ENCODE measurements around the gene PCYOX1L.

Gene PCYOX1L

DNA sequence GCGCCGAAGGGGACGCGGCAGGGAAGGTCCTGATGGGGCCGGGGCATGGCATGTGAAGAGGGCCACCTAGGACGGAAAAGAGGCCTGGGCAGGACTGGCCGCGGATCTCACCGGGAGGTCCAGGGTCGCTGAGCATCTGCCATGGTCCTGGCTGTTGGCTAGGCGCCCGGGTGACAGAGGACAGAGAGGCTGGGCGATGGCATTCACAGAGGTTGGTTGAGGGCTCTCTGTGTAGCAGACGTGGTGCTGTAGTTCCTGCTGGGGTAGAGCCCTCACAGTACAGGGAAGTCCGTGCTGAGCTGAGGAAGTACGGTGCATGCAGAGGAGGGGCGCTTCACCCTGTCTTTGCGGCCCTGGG, 427 bp downstream of the PCYOX1L start:
- no peak overlapping the region for H4K91ac ChIP-seq (ENCODE audit: low read depth, low read length)
- H3K27me3 ChIP-seq (ENCODE audit: insufficient read depth, low read length): no peaks in the 10 kb centered on the region
- H2AK5ac ChIP-seq (ENCODE audit: low read length): no peak overlapping the region
- no peak overlapping the region for H3K4ac ChIP-seq (ENCODE audit: low read depth, low read length)
- no peak overlapping the region for H3K9ac ChIP-seq (ENCODE audit: low read length)
- no peak overlapping the region for H2BK12ac ChIP-seq (ENCODE audit: low read length)
- no peak overlapping the region for H2BK5ac ChIP-seq (ENCODE audit: low read depth, low read length, poor library complexity)
- no CpG with 5 or more reads among the region's 18 CpGs for WGBS (ENCODE audit: extremely low coverage, insufficient coverage, insufficient read length)
- H3K4me1 ChIP-seq (ENCODE audit: control insufficient read depth in 1 of 2, insufficient read depth in 2 of 2, low read length in 2 of 2): peaks cover 6% of the 10 kb centered on the region in 2 experiments
- peaks cover 5% of the 10 kb centered on the region for H3K79me2 ChIP-seq (ENCODE audit: control insufficient read depth, insufficient read depth, low read length, poor library complexity)
- peaks cover 2% of the 10 kb centered on the region for H3K79me1 ChIP-seq (ENCODE audit: low read length)
- H3K9me3 ChIP-seq (ENCODE audit: insufficient read depth, low read depth, low read length): peaks cover 3% of the 10 kb centered on the region
- H4K12ac ChIP-seq (ENCODE audit: low read depth, low read length): no peak overlapping the region
- H2BK120ac ChIP-seq (ENCODE audit: insufficient read depth, low read length, poor library complexity): no peak overlapping the region
- no peak overlapping the region for H3K23ac ChIP-seq (ENCODE audit: low read length)
- H3K36me3 ChIP-seq (ENCODE audit: control insufficient read depth in 1 of 2, insufficient read depth in 2 of 2, low read length in 2 of 2): peaks cover 2 to 7% of the 10 kb centered on the region in 2 experiments
- DNase-seq: no peak
- H3K14ac ChIP-seq (ENCODE audit: low read length): peak overlapping the region; percentile 67
- peak overlapping the region; percentile 48 for H4K8ac ChIP-seq (ENCODE audit: low read depth, low read length)
- H3K18ac ChIP-seq (ENCODE audit: low read length): peak overlapping the region; percentile 59
- peak overlapping the region; percentile 95 for H3K4me2 ChIP-seq (ENCODE audit: low read length)
- H2AFZ ChIP-seq (ENCODE audit: insufficient read depth, low read length, poor library complexity): peak overlapping the region; percentile 94
- peak overlapping the region; percentile 86 for H3K4me3 ChIP-seq (ENCODE audit: low read depth, low read length)
- H3K27ac ChIP-seq (ENCODE audit: low read depth, low read length): no peak overlapping the region

DNA sequence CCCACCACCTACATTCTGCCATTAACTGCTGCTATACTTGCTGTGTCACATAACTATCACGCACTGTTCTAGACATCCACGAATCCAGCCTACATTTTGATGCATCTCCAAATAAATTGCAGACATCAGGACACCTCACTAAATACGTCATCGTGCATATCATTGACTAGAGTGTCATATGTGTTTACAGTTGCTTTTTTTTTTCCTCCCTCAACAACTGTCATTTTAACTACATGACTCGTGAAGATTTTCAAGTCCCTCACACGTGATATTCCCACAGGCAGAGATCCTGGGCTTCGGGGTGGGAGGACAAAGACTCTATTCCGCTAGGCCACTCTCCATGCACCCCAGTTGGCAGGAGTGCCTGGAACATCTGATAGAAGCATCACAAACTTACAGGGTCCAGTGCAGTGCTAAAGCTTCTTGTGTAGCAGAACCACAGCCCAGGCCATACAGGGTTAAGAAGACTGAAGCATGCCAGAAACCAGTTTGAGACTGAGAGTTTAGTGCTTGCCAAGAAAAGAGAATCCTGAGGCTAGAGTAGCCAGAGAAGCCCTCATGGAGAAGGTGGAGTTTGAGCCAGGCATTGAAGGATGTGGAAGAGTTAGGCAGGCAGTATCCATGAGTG, 1.1 kb downstream of the PCYOX1L start:
- no peak overlapping the region for H2AFZ ChIP-seq (ENCODE audit: insufficient read depth, low read length, poor library complexity)
- DNase-seq: no peak
- H4K12ac ChIP-seq (ENCODE audit: low read depth, low read length): no peak overlapping the region
- peaks cover 3% of the 10 kb centered on the region for H3K9me3 ChIP-seq (ENCODE audit: insufficient read depth, low read depth, low read length)
- no peak overlapping the region for H2BK5ac ChIP-seq (ENCODE audit: low read depth, low read length, poor library complexity)
- H3K79me2 ChIP-seq (ENCODE audit: control insufficient read depth, insufficient read depth, low read length, poor library complexity): peaks cover 5% of the 10 kb centered on the region
- peaks cover 6% of the 10 kb centered on the region in 2 experiments for H3K4me1 ChIP-seq (ENCODE audit: control insufficient read depth in 1 of 2, insufficient read depth in 2 of 2, low read length in 2 of 2)
- peaks cover 2 to 7% of the 10 kb centered on the region in 2 experiments for H3K36me3 ChIP-seq (ENCODE audit: control insufficient read depth in 1 of 2, insufficient read depth in 2 of 2, low read length in 2 of 2)
- H3K27me3 ChIP-seq (ENCODE audit: insufficient read depth, low read length): no peaks in the 10 kb centered on the region
- H3K4ac ChIP-seq (ENCODE audit: low read depth, low read length): no peak overlapping the region
- H3K9ac ChIP-seq (ENCODE audit: low read length): no peak overlapping the region
- H2AK5ac ChIP-seq (ENCODE audit: low read length): no peak overlapping the region
- H4K8ac ChIP-seq (ENCODE audit: low read depth, low read length): no peak overlapping the region
- H3K27ac ChIP-seq (ENCODE audit: low read depth, low read length): no peak overlapping the region
- no peak overlapping the region for H3K4me3 ChIP-seq (ENCODE audit: low read depth, low read length)
- no peak overlapping the region for H2BK120ac ChIP-seq (ENCODE audit: insufficient read depth, low read length, poor library complexity)
- H3K4me2 ChIP-seq (ENCODE audit: low read length): no peak overlapping the region
- no CpG with 5 or more reads among the region's 8 CpGs for WGBS (ENCODE audit: extremely low coverage, insufficient coverage, insufficient read length)
- H3K14ac ChIP-seq (ENCODE audit: low read length): no peak overlapping the region
- no peak overlapping the region for H4K91ac ChIP-seq (ENCODE audit: low read depth, low read length)
- H2BK12ac ChIP-seq (ENCODE audit: low read length): no peak overlapping the region
- peaks cover 2% of the 10 kb centered on the region for H3K79me1 ChIP-seq (ENCODE audit: low read length)
- no peak overlapping the region for H3K18ac ChIP-seq (ENCODE audit: low read length)
- no peak overlapping the region for H3K23ac ChIP-seq (ENCODE audit: low read length)

- no peak overlapping the region for H3K27ac ChIP-seq (ENCODE audit: low read depth, low read length)
- no peaks in the 10 kb centered on the region for H3K27me3 ChIP-seq (ENCODE audit: insufficient read depth, low read length)
- H3K4me3 ChIP-seq (ENCODE audit: low read depth, low read length): no peak overlapping the region
- H4K91ac ChIP-seq (ENCODE audit: low read depth, low read length): no peak overlapping the region
- no peak for DNase-seq
- peaks cover 6% of the 10 kb centered on the region in 2 experiments for H3K4me1 ChIP-seq (ENCODE audit: control insufficient read depth in 1 of 2, insufficient read depth in 2 of 2, low read length in 2 of 2)
- no peak overlapping the region for H2AK5ac ChIP-seq (ENCODE audit: low read length)
- no peak overlapping the region for H3K9ac ChIP-seq (ENCODE audit: low read length)
- peaks cover 0 to 5% of the 10 kb centered on the region in 2 experiments for H3K36me3 ChIP-seq (ENCODE audit: control insufficient read depth in 1 of 2, insufficient read depth in 2 of 2, low read length in 2 of 2)
- no peak overlapping the region for H2AFZ ChIP-seq (ENCODE audit: insufficient read depth, low read length, poor library complexity)
- no peak overlapping the region for H3K23ac ChIP-seq (ENCODE audit: low read length)
- H4K12ac ChIP-seq (ENCODE audit: low read depth, low read length): no peak overlapping the region
- no peak overlapping the region for H3K18ac ChIP-seq (ENCODE audit: low read length)
- no CpG with 5 or more reads among the region's 1 CpG for WGBS (ENCODE audit: extremely low coverage, insufficient coverage, insufficient read length)
- H4K8ac ChIP-seq (ENCODE audit: low read depth, low read length): no peak overlapping the region
- no peak overlapping the region for H2BK12ac ChIP-seq (ENCODE audit: low read length)
- H3K4ac ChIP-seq (ENCODE audit: low read depth, low read length): no peak overlapping the region
- peaks cover 5% of the 10 kb centered on the region for H3K79me2 ChIP-seq (ENCODE audit: control insufficient read depth, insufficient read depth, low read length, poor library complexity)
- no peak overlapping the region for H3K4me2 ChIP-seq (ENCODE audit: low read length)
- H2BK5ac ChIP-seq (ENCODE audit: low read depth, low read length, poor library complexity): no peak overlapping the region
- H3K14ac ChIP-seq (ENCODE audit: low read length): no peak overlapping the region
- peaks cover 3% of the 10 kb centered on the region for H3K9me3 ChIP-seq (ENCODE audit: insufficient read depth, low read depth, low read length)
- no peak overlapping the region for H2BK120ac ChIP-seq (ENCODE audit: insufficient read depth, low read length, poor library complexity)
- H3K79me1 ChIP-seq (ENCODE audit: low read length): peaks cover 2% of the 10 kb centered on the region
Observed at GRCh38 chr5:149360272-149360671, 2.4 kb downstream of the PCYOX1L start.

- Histone ChIP-seq H2AFZ (ENCODE audit: insufficient read depth, low read length, poor library complexity) (no peak overlapping the region), H3K79me2 (ENCODE audit: control insufficient read depth, insufficient read depth, low read length, poor library complexity) (peaks cover 5% of the 10 kb centered on the region), H2BK12ac (ENCODE audit: low read length) (no peak overlapping the region), H2AK5ac (ENCODE audit: low read length) (no peak overlapping the region), H2BK120ac (ENCODE audit: insufficient read depth, low read length, poor library complexity) (no peak overlapping the region), H4K91ac (ENCODE audit: low read depth, low read length) (no peak overlapping the region), H3K27me3 (ENCODE audit: insufficient read depth, low read length) (no peaks in the 10 kb centered on the region), H3K36me3 (ENCODE audit: control insufficient read depth in 1 of 2, insufficient read depth in 2 of 2, low read length in 2 of 2) (no peaks in the 10 kb centered on the region), H3K9me3 (ENCODE audit: insufficient read depth, low read depth, low read length) (peaks cover 3% of the 10 kb centered on the region), H2BK5ac (ENCODE audit: low read depth, low read length, poor library complexity) (no peak overlapping the region), H4K12ac (ENCODE audit: low read depth, low read length) (no peak overlapping the region), H3K79me1 (ENCODE audit: low read length) (peaks cover 2% of the 10 kb centered on the region), H3K14ac (ENCODE audit: low read length) (no peak overlapping the region), H3K4me3 (ENCODE audit: low read depth, low read length) (no peak overlapping the region), H3K4ac (ENCODE audit: low read depth, low read length) (no peak overlapping the region), H3K18ac (ENCODE audit: low read length) (no peak overlapping the region), H3K27ac (ENCODE audit: low read depth, low read length) (no peak overlapping the region), H4K8ac (ENCODE audit: low read depth, low read length) (no peak overlapping the region), H3K4me2 (ENCODE audit: low read length) (no peak overlapping the region), H3K9ac (ENCODE audit: low read length) (no peak overlapping the region), H3K23ac (ENCODE audit: low read length) (no peak overlapping the region), H3K4me1 (ENCODE audit: control insufficient read depth in 1 of 2, insufficient read depth in 2 of 2, low read length in 2 of 2) (peaks cover 6% of the 10 kb centered on the region in 2 experiments)
- DNase-seq: no peak
- WGBS (ENCODE audit: extremely low coverage, insufficient coverage, insufficient read length): no CpG with 5 or more reads among the region's 12 CpGs
Observed at GRCh38 chr5:149362541-149362940, 4.7 kb downstream of the PCYOX1L start.
